ENCODE results near the gene PLD1. TPM values are rescaled to one million over a fixed set of nuclear protein-coding genes. Genes with fewer than 3 reads are reported as not detected.

PLD1 gene
- total RNA-seq, 6 donors from 2014 or later: 11.2 to 47.1 (median 15.6) TPM

DNA sequence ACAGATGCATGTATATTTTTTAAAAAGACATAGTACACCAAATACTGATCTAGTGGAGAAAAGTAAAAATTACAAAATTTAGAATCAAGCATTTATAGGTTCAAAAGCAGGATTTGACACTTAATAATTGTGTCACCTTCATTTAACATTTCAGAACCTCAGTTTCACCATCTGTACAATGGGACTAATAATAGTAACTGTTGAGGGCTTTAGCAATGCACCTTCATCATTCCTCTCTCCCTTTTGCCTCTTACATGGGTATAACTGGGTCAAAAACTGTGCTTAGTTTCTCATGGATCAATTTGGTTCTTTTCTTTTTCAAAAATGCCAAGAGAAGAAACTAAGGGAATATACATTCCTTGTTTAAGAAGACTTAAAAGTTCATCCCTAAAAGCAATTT is 27.4 kb upstream of the PLD1 start:
- Histone ChIP-seq H3K27me3 (no peaks in the 10 kb centered on the region), H3K9me3 (no peaks in the 10 kb centered on the region), H3K27ac (peak overlapping the region in 1 of 4 donors; percentile 13), H3K4me3 (no peak overlapping the region), H3K36me3 (no peaks in the 10 kb centered on the region), H3K4me1 (peaks cover 10 to 27% (median 18%) of the 10 kb centered on the region in 4 donors)
- DNase-seq (no peak), ATAC-seq (ENCODE audit: low FRiP score in 2 of 2) (no peak)
- TF ChIP-seq POLR2AphosphoS5 (IDR thresholded peaks at IDR 0.05): no peak
- TF ChIP-seq, protein P1, sequence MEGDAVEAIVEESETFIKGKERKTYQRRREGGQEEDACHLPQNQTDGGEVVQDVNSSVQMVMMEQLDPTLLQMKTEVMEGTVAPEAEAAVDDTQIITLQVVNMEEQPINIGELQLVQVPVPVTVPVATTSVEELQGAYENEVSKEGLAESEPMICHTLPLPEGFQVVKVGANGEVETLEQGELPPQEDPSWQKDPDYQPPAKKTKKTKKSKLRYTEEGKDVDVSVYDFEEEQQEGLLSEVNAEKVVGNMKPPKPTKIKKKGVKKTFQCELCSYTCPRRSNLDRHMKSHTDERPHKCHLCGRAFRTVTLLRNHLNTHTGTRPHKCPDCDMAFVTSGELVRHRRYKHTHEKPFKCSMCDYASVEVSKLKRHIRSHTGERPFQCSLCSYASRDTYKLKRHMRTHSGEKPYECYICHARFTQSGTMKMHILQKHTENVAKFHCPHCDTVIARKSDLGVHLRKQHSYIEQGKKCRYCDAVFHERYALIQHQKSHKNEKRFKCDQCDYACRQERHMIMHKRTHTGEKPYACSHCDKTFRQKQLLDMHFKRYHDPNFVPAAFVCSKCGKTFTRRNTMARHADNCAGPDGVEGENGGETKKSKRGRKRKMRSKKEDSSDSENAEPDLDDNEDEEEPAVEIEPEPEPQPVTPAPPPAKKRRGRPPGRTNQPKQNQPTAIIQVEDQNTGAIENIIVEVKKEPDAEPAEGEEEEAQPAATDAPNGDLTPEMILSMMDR (IDR thresholded peaks at IDR 0.05): no peak
- TF ChIP-seq POLR2A (IDR thresholded peaks at IDR 0.05): no peak
- TF ChIP-seq EP300 (IDR thresholded peaks at IDR 0.05): no peak

DNA sequence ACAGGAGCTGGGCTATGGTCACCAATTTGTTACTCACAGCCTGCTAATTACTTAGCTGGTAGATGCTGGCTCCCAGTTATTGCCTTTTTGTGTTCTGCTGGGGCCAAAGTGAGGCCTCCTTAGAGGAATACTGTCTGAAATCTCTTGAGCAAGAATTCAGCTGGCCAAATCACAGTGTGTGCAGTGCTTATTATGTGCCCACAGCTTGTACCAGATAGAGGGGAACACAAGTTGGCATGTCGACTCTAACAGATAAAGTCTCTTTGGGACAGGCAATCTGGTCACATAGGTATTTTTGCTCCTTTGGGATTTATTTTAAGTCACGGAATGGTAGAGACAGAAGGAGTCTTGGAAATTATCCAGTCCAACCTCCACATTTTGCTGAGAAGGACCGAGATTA is 26.6 kb upstream of the PLD1 start:
- Histone ChIP-seq H3K36me3 (no peaks in the 10 kb centered on the region), H3K9me3 (no peaks in the 10 kb centered on the region), H3K27ac (no peak overlapping the region), H3K4me1 (peaks cover 10 to 27% (median 18%) of the 10 kb centered on the region in 4 donors), H3K4me3 (no peak overlapping the region), H3K27me3 (no peaks in the 10 kb centered on the region)
- WGBS, 2 donors: 88 to 100% methylated on average over 3 of the region's 3 CpGs
- DNase-seq: no peak
- ATAC-seq (ENCODE audit: low FRiP score in 2 of 2): no peak
- TF ChIP-seq POLR2AphosphoS5 (IDR thresholded peaks at IDR 0.05): no peak
- no peak for TF ChIP-seq POLR2A (IDR thresholded peaks at IDR 0.05)
- TF ChIP-seq EP300 (IDR thresholded peaks at IDR 0.05): no peak
- TF ChIP-seq, protein P1 (IDR thresholded peaks at IDR 0.05): no peak

DNA sequence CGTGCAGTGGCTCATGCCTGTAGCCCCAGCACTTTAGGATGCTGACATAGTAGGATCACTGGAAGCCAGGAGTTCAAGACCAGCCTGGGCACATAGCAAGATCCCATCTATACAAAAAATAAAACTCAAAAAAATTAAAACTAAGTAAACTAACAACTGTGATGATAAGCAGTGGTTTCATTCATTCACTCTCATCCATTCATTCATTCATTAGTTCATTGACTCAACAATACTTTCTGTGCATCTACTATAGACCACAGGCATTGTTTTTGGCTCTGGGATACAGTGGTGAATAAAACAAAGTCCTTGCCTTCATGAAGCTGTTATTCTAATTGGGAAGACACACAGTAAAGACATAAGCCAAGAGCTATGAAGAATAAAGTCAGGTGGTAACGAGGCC is 25.3 kb upstream of the PLD1 start:
- no peak for TF ChIP-seq POLR2AphosphoS5 (IDR thresholded peaks at IDR 0.05)
- no peak for TF ChIP-seq POLR2A (IDR thresholded peaks at IDR 0.05)
- TF ChIP-seq, protein P1 (IDR thresholded peaks at IDR 0.05): no peak
- TF ChIP-seq EP300 (IDR thresholded peaks at IDR 0.05): no peak
- DNase-seq (no peak), ATAC-seq (ENCODE audit: low FRiP score in 2 of 2) (no peak)
- Histone ChIP-seq H3K36me3 (no peaks in the 10 kb centered on the region), H3K4me1 (peaks cover 10 to 27% (median 18%) of the 10 kb centered on the region in 4 donors), H3K4me3 (no peak overlapping the region), H3K9me3 (no peaks in the 10 kb centered on the region), H3K27ac (no peak overlapping the region), H3K27me3 (no peaks in the 10 kb centered on the region)
- WGBS, 2 donors: 64 to 87% methylated on average over 2 of the region's 2 CpGs

DNA sequence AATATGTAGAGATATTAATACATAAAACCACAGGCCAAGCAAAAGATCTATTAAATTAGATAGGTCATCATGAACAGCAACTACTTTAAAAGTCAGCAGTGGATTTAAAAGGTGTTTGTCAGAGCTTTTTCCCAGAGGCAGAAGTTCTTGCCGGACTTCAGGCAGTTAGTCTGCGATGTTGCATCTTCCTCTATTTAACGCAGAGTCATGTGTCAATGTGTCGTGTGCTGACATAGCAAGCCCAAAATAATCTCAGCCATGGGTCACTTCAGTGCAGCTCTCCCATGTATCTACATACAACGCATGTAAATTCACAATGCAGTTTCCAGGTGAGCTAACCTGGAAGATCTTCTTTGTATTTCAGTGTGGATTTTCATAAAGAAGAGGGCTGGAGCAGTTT is 24.8 kb upstream of the PLD1 start:
- H3K27ac ChIP-seq: peak overlapping the region in 2 of 4 donors; percentile 2 to 19
- TF ChIP-seq EP300 (IDR thresholded peaks at IDR 0.05) (no peak), POLR2AphosphoS5 (IDR thresholded peaks at IDR 0.05) (no peak), POLR2A (IDR thresholded peaks at IDR 0.05) (no peak)
- TF ChIP-seq, protein P1 (IDR thresholded peaks at IDR 0.05): no peak
- H3K4me1 ChIP-seq: peaks cover 11 to 31% (median 20%) of the 10 kb centered on the region in 4 donors
- peak in 1 of 2 donors; percentile 50 for ATAC-seq (ENCODE audit: low FRiP score in 2 of 2)
- H3K36me3 ChIP-seq: no peaks in the 10 kb centered on the region
- H3K9me3 ChIP-seq: no peaks in the 10 kb centered on the region
- WGBS, 2 donors: 61 to 75% methylated on average over 5 of the region's 5 CpGs
- DNase-seq: no peak
- H3K27me3 ChIP-seq: no peaks in the 10 kb centered on the region
- H3K4me3 ChIP-seq: no peak overlapping the region

DNA sequence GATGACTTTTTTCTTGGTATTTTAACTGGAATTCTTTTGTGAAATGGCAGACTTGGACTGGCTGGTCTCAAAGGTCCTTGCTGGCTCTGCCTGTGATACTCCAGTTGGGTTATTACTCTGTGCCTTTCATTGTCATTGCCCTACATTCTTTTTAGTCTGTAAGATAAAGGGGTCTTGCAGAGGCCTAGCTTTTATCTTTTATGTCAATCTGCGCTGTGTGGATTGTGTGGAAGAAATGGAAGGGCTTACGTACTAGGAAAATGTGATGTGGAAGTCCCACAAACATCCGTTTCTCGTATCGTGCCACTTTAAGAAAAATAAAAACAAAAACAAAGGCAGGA is 24.1 kb upstream of the PLD1 start:
- no peaks in the 10 kb centered on the region for H3K36me3 ChIP-seq
- no peak for DNase-seq
- TF ChIP-seq POLR2A (IDR thresholded peaks at IDR 0.05) (no peak), EP300 (IDR thresholded peaks at IDR 0.05) (no peak), POLR2AphosphoS5 (IDR thresholded peaks at IDR 0.05) (no peak)
- TF ChIP-seq, protein P1 (IDR thresholded peaks at IDR 0.05): no peak
- peaks cover 18 to 38% (median 27%) of the 10 kb centered on the region in 4 donors for H3K4me1 ChIP-seq
- WGBS, 2 donors: 64 to 69% methylated on average over 5 of the region's 5 CpGs
- H3K9me3 ChIP-seq: no peaks in the 10 kb centered on the region
- no peak overlapping the region for H3K4me3 ChIP-seq
- peak overlapping the region in 2 of 4 donors; percentile 2 to 19 for H3K27ac ChIP-seq
- H3K27me3 ChIP-seq: no peaks in the 10 kb centered on the region
- no peak for ATAC-seq (ENCODE audit: low FRiP score in 2 of 2)
